CD4-positive, alpha-beta T cell treated with Interleukin-17A for 1 hour (primary cell): ENCODE measurements around the gene PTMA.
"Not testable (repeated sequence)": the region's sequence is repeated elsewhere in the genome, so short reads cannot be mapped to it uniquely, and the experiment has no call there.

Experiments
- DNase-seq: peaks from one replicate; pipeline ENCODE4 v3.0.0-alpha.2; 2020

The PTMA gene

GRCh38 chr2:231699006-231699405, 9.3 kb upstream of the PTMA start:
- no peak for DNase-seq

- DNase-seq = no peak
Observed at GRCh38 chr2:231701456-231702373, 6.6 kb upstream of the PTMA start.

GRCh38 chr2:231704017-231704416, 4.3 kb upstream of the PTMA start:
- DNase-seq = no peak

GRCh38 chr2:231706731-231707624, 1.3 kb upstream of the PTMA start:
- peak; percentile 98 for DNase-seq

GRCh38 chr2:231707625-231707926, 749 bp upstream of the PTMA start:
- no peak for DNase-seq

- peak; percentile 72 for DNase-seq
Observed at GRCh38 chr2:231708773-231709635, 679 bp downstream of the PTMA start.

GRCh38 chr2:231709636-231709980, 1.3 kb downstream of the PTMA start:
- DNase-seq = peak; percentile 54

GRCh38 chr2:231709981-231710798, 1.9 kb downstream of the PTMA start:
- DNase-seq = peak; percentile 87

- peak; percentile 35 for DNase-seq
Observed at GRCh38 chr2:231710799-231711676, 2.7 kb downstream of the PTMA start.

GRCh38 chr2:231711677-231712450, 3.5 kb downstream of the PTMA start:
- DNase-seq = peak; percentile 65

GRCh38 chr2:231712451-231713021, 4.2 kb downstream of the PTMA start:
- peak; percentile 57 for DNase-seq

GRCh38 chr2:231713406-231713729, 5.0 kb downstream of the PTMA start:
- DNase-seq = not testable (repeated sequence)

GRCh38 chr2:231713730-231714638, 5.7 kb downstream of the PTMA start:
- peak; percentile 92 for DNase-seq

GRCh38 chr2:231714639-231715498, 6.5 kb downstream of the PTMA start:
- peak; percentile 86 for DNase-seq

- DNase-seq = no peak
Observed at GRCh38 chr2:231715499-231715837, 7.1 kb downstream of the PTMA start.

GRCh38 chr2:231715988-231716616, 7.8 kb downstream of the PTMA start:
- DNase-seq = peak; percentile 30

GRCh38 chr2:231716666-231717280, 8.4 kb downstream of the PTMA start:
- no peak for DNase-seq
